ENCODE data around the gene PCDHGA5. TPM values are rescaled to one million over a fixed set of nuclear protein-coding genes. Genes with fewer than 3 reads are reported as not detected.

PCDHGA5 gene
- 0.89 and 0.92 TPM in 2 replicates for total RNA-seq

GRCh38 chr5:141363952-141364660, at the start of gene PCDHGA5:
TSS of gene PCDHGA5 (plus strand) at chr5:141364162. CDS start at chr5:141364331, 169 bp downstream.

GRCh38 chr5:141320225-141321169, 43.5 kb upstream of the PCDHGA5 start, which contains the start of gene TAF7:
TSS of gene TAF7 (minus strand) at chr5:141320784. CDS start at chr5:141320044, 740 bp downstream.

GRCh38 chr5:141330299-141331080, 33.5 kb upstream of the PCDHGA5 start, which contains the start of gene PCDHGA1:
TSS of gene PCDHGA1 (plus strand) at chr5:141330514.

GRCh38 chr5:141338538-141339306, 25.2 kb upstream of the PCDHGA5 start, which contains the start of gene PCDHGA2:
TSS of gene PCDHGA2 (plus strand) at chr5:141338760.

GRCh38 chr5:141343242-141343952, 20.6 kb upstream of the PCDHGA5 start, which contains the start of gene PCDHGA3:
TSS of gene PCDHGA3 (plus strand) at chr5:141343829. CDS start at chr5:141344034, 205 bp downstream.

GRCh38 chr5:141349917-141350619, 13.9 kb upstream of the PCDHGA5 start, which contains the start of gene PCDHGB1:
TSS of gene PCDHGB1 (plus strand) at chr5:141350099. CDS start at chr5:141350261, 162 bp downstream.

GRCh38 chr5:141354900-141355469, 9.0 kb upstream of the PCDHGA5 start, which contains the start of gene PCDHGA4:
TSS of gene PCDHGA4 (plus strand) at chr5:141355021. CDS start at chr5:141355108, 87 bp downstream.

GRCh38 chr5:141359790-141360426, 4.1 kb upstream of the PCDHGA5 start, which contains the start of gene PCDHGB2:
TSS of gene PCDHGB2 (plus strand) at chr5:141359994. CDS start at chr5:141360136, 142 bp downstream.

GRCh38 chr5:141369994-141370848, 6.3 kb downstream of the PCDHGA5 start, which contains the start of gene PCDHGB3:
TSS of gene PCDHGB3 (plus strand) at chr5:141370242. CDS start at chr5:141370395, 153 bp downstream.

GRCh38 chr5:141373673-141374317, 9.8 kb downstream of the PCDHGA5 start, which contains the start of gene PCDHGA6:
TSS of gene PCDHGA6 (plus strand) at chr5:141373891. CDS start at chr5:141374084, 193 bp downstream.

GRCh38 chr5:141382469-141383294, 18.7 kb downstream of the PCDHGA5 start, which contains the start of gene PCDHGA7:
TSS of gene PCDHGA7 (plus strand) at chr5:141382742. CDS start at chr5:141382900, 158 bp downstream.

GRCh38 chr5:141387557-141388311, 23.8 kb downstream of the PCDHGA5 start, which contains the start of gene PCDHGB4:
TSS of gene PCDHGB4 (plus strand) at chr5:141387698. CDS start at chr5:141387885, 187 bp downstream.

GRCh38 chr5:141392429-141393198, 28.7 kb downstream of the PCDHGA5 start, which contains the start of gene PCDHGA8:
TSS of gene PCDHGA8 (plus strand) at chr5:141392633. CDS start at chr5:141392814, 181 bp downstream.

